WI38 (cell line): ENCODE measurements around the gene DLGAP3.
"Not testable (repeated sequence)": the region's sequence is repeated elsewhere in the genome, so short reads cannot be mapped to it uniquely, and the experiment has no call there.

Experiments
- H3K4me3 ChIP-seq: 2 replicates; pipeline ENCODE4 v1.5.1; 2011; ENCODE audit warnings: low read depth, mild to moderate bottlenecking, control low read depth, low read length
- CTCF ChIP-seq: IDR thresholded peaks from 2 replicates; pipeline ENCODE4 v1.5.1; 2012; ENCODE audit warnings: low read depth, mild to moderate bottlenecking, control low read depth, low read length

Gene DLGAP3

GRCh38 chr1:34829250-34829649, 100.2 kb downstream of the DLGAP3 start:
- no peak for TF ChIP-seq CTCF
- H3K4me3 ChIP-seq = no peak overlapping the region

- no peak overlapping the region for H3K4me3 ChIP-seq
- TF ChIP-seq CTCF = no peak
Observed at GRCh38 chr1:34828611-34829010, 100.8 kb downstream of the DLGAP3 start.

DNA sequence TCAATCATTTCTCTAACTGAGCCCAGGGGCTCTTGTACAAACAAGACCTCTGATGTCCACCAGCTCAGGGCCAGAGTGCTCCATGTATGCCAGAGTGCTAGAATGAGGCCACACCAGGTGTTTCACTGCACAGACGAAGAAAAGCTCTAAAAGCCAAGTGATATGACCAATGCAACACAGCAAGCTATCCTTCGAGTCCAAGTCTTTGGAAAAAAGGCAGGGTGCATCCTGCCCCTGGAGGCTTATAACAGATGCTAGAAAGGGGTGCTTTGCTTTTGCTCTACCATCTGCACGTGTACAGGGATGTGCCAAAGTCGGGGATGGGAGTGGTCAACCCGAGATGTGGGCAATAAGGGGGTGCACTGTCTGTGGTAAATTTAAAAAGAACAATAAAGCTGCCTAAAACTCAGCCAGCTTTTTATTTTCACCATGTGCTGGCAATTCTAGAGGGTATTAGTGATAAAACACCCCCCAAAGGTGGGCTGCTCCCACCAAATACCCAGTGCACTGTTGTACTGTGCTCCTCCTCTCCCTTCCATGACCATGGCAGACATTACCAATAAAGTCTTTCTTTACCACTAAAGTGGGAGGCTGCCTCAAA, 102.0 kb downstream of the DLGAP3 start:
- no peak overlapping the region for H3K4me3 ChIP-seq
- no peak for TF ChIP-seq CTCF

DNA sequence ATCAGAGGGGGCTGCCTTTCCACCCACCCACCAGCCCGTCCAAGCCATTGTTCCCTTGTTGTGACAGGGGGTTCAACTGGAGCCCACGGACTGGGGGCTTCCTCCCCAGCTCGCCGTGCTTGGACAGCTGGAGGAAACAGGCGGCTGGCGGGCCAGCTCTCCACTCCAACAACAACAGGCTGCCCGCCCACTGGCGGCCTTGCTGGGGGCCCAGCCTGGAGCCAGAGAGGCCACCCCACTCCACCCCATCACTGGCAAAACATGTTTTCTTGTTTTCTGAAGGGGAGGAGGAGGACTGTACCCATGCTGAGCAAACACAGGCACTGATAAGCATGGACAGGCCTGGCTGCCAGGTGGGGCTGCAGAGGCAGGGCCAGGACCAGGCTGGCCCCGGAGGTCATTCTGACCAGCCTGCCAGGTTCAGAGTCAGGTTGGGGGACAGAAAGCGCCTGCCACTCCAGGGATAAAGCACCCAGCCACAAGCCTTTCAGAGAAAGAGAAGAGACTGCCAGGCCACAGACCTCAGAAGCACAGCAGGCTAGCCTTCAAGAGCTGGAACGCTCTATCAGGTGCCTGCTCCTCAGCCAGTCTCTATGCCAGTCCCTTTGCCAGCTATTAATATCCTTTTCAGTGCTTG, 103.9 kb downstream of the DLGAP3 start:
- TF ChIP-seq CTCF = no peak
- no peak overlapping the region for H3K4me3 ChIP-seq

- H3K4me3 ChIP-seq = no peak overlapping the region
- TF ChIP-seq CTCF = no peak
Observed at GRCh38 chr1:34824817-34825454, 104.5 kb downstream of the DLGAP3 start.

DNA sequence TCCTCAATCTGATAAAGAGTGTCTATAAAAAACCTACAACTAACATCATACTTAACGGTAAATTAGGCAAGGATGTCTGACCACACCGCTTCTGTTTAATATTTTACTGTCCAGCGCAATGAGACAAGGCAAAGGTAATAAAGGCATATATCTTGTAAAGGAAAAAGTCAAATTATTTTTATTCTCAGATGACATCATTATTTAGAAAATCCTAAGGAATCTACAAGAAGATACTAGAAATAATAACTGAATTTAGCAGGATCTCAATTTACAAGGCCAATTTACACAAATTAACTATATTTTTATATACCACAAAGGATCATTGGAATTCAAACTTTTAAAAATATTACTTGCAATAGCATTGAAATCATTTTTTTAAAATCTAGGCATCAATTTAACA, 107.2 kb downstream of the DLGAP3 start:
- TF ChIP-seq CTCF = no peak
- H3K4me3 ChIP-seq = no peak overlapping the region

DNA sequence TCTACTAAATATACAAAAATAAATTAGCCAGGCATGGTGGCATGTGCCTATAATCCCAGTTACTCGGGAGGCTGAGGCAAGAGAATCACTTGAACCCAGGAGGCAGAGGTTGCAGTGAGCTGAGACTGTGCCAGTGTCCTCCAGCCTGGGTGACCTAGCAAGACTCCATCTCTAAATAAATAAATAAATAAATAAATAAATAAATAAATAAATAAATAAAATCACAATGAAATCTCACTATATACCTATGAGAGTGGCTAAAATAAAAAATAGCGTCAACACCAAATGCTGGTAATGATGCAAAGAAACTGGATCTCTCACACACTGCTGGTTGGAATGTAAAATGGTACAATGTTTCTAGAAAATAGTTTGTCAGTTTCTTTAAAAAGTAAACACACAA, 110.6 kb downstream of the DLGAP3 start:
- H3K4me3 ChIP-seq = not testable (repeated sequence)
